NOMO-1 treated with DMSO at 0.1 percent for 48 hours (cell line): ENCODE data around the gene FAM229A.

Experiments used
- DNase-seq: peaks from one replicate; lab custom pipeline; 2025; ENCODE audit not compliant: unreplicated experiment; lab: John Stamatoyannopoulos, UW

FAM229A gene

DNA sequence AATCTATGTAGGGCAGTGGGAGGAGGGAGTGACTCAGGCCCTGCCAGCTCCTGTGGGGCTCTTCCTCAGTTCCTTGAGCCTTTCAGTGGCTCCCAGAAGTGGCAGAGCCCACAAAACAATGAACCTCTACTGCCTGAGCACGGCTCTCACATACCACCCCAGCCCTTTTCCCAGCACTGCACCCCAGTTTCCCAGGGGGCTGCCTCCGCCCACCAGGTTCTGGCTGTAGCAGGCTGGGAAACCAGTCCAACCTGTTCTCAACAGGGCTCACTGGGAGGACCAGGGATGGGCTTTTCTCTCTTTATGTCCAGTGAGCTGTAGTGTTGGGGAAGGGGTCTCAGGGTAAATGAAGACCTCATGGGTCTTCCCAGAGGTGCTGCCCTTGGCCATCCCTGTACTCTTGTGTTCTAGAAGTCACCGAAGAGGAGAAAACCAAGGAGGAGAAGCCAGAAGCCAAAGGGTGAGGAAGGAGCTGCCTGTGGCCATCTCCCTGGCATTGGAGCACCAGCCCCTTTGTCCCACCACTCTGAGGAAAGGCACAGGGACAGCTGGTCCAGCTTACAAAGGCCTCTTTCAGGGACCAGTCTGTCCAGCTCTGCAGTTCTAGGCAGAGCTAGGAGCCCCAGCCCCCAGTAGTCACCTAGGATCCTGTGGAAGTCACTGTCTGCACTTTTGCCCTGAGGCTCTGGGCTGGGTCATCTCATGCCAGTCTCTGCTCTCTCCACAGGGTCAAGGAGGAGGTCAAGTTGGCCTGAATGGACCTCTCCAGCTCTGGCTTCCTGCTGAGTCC lies 29.8 kb downstream of the FAM229A start:
- no peak for DNase-seq

DNA sequence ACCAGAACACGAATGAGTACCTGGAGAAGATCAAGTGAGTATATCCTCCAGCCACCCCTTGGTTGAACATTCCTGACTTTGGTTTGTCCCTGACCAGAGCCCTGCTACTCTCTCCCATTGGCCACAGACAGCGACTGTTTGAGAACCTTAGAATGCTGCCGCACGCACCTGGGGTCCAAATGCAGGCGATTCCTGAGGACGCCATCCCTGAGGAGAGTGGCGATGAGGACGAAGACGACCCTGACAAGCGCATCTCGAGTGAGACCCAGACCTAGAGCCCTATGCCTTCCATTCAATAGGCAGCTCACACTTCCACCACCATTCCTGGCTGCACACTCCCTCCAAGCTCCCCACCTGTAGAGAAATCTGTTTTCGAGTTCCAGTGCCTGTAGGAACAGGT lies 30.7 kb downstream of the FAM229A start:
- DNase-seq, result no peak

DNA sequence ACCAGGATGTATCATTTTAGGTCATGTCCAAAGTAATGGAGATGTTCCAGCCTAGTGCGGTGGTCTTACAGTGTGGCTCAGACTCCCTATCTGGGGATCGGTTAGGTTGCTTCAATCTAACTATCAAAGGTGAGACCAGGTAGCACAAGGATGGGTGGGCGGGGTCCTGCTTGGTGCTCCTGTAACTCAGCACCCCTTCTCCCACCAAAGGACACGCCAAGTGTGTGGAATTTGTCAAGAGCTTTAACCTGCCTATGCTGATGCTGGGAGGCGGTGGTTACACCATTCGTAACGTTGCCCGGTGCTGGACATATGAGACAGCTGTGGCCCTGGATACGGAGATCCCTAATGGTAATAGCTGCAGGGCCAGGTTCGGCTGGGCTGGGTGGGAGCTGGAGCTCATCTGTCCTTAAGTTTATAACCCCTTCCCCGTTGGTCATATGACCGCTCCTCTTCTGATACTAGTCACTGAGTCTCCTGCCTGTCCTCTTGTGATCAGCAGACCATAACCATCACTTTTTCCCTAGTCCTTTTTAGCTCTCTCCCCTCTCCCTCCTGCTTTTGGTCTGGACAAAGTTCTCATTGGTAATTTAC lies 31.6 kb downstream of the FAM229A start:
- DNase-seq, result no peak

DNA sequence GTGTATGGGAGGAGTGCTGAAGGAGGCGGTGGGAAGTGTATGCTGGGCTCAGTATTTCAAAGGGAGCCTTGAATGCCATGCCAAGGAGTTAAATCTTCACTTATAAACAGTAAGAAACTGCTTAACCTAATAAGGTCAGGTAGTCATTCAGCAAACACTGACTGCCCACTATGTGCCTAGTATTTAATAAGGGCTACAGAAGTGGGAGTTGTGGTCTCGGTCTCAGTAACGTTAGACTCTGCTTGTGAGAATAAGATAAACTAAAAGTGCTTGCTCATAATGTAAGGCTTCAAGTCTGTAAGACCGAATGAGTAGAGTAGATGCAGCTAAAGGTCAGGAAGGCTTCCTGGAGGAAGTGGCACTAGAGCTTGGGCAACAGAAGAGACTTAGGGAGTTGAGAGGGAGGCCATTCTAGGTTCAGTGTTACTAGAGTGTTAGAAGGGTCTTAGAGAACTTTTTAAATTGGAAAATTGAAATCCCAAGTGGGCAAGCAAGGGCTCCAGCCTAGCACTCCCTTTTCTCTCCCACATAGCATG lies 32.3 kb downstream of the FAM229A start:
- no peak for DNase-seq

DNA sequence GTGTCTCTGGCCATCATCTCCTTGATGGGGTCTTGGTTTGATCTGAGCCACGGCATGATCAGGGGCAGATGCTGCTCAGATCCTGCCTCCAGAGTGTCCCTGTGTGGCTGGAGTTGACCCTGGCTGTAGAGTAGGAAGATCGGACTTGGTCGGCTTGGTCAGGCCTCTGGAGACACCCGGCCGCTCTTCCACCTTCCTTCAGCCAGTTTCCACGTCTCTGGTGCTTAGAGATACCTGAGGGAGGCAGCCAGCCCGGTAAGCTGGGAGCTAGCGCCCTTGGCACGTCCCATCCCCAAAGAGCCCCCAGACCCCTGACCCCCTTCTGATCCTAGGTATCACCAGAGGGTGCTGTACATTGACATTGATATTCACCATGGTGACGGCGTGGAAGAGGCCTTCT lies 35.1 kb downstream of the FAM229A start:
- no peak for DNase-seq

DNA sequence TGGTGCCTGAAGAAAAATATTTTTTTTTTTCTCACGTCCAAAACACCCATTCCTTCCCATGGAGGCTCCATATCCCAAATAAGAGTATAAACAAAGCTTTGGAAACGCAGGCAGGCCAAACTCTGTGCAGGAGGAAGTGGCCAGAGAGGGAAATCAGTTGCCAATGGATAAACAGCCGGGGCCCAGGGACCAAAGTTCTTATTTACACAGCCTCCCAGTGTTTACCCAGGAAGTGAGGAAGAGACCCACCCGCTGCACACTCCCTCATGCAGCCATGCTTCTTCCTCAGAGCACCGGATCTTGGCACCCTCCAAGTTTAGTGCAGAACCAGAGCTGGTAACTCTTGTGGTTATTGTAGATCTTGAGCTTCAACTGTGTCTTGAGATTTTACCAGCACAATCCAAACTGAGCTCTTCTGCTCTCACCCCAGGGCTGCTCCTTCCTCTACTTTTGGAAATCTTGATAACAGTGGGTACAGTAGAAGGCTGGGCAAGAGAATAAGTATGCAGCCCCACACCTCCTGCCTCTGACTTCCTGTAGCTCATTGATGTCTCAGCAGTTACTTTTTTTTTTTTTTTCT lies 40.5 kb downstream of the FAM229A start:
- DNase-seq, result no peak

DNA sequence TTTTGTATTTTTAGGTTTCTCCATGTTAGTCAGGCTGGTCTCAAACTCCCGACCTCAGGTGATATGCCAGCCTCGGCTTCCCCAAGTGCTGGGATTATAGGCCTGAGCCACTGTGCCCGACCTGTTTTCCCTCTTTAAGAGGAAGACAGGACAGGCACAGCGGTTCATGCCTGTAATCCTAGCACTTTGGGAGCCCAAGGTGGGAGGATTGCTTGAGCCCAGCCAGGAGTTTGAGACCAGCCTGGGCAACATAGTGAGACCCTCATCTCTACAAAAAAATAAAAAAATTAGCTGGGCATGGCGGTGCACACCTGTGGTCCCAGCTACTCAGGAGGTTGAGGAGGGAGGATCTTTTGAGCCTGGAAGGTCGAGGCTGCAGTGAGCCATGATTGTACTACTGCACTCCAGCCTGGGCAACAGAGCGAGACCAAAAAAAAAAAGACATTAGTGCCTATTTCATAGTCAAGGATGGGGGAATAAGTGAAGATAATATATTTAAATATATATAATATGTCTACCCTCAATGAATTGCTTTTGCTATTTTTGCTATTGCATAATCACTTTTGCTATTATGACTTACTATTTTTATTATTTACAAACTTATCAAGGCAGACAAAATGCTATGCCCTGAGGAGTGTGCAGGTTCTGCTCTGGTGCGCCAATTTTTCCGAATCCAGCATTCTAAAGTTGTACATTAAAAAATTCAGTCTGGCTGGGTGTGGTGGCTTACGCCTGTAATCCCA lies 44.0 kb downstream of the FAM229A start:
- no peak for DNase-seq

DNA sequence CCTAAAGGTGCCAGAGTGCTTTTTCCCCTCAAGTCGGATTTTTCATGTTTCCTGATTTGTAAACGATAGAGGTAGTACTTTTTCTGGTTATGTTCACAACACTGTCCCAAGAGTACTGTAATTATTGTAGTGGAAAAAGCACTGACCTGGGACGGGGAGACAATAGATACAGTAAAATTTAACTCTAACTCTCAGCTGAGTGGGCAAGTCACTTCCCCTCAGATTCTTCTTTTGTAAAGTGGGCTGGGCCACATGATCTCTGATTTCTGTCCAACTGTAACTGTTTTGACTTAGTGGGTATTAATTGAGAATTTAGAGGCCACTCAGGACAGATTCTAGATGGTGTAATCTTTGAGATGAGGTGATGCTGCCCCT lies 45.4 kb downstream of the FAM229A start:
- no peak for DNase-seq

DNA sequence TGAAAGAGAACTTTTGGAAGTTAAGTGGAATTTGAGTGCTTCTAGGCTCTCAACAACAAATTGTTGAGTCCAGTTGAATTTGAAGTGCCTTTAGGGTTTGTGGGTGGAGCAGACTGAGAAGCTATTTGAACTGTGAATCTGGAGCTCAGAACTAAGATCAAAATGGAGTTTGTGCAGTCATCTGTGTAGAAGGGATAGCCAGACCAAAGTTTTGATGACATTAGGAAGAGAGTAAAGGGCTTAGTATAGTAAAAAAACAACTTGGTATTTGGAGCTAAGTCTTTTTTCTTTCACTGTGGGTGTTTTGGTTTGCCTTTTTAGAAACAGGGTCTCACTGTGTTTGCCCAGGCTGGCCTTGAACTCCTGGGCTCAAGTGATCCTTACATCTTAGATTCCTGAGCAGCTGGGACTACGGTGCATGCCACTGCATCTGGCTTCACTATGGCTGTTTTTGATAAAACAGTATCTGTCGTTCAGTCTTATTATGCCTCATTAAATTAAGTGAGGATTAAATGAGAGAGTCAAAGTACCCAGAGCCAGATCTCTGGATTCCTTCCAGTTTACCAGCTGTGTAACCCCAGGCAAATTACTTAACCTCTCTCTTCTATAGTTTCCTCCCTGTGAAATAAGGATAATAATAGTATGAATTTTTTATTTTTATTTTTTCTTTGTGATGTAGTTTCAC lies 50.4 kb downstream of the FAM229A start:
- no peak for DNase-seq
